GM18505 (cell line): ENCODE results near the gene BSND.
"Not testable (repeated sequence)": the region's sequence is repeated elsewhere in the genome, so short reads cannot be mapped to it uniquely, and the experiment has no call there.

Source experiments
- ATAC-seq: cut with Tn5 transposase; IDR thresholded peaks from one replicate; pipeline ENCODE4 v1.9.1; 2021; ENCODE audit not compliant: unreplicated experiment
- POLR2A ChIP-seq: IDR thresholded peaks from 4 replicates; pipeline ENCODE4 v1.6.1; 2011; ENCODE audit warnings: borderline replicate concordance; ENCODE audit not compliant: insufficient read depth, insufficient read length; ENCODE audit errors: extremely low read depth

BSND gene

DNA sequence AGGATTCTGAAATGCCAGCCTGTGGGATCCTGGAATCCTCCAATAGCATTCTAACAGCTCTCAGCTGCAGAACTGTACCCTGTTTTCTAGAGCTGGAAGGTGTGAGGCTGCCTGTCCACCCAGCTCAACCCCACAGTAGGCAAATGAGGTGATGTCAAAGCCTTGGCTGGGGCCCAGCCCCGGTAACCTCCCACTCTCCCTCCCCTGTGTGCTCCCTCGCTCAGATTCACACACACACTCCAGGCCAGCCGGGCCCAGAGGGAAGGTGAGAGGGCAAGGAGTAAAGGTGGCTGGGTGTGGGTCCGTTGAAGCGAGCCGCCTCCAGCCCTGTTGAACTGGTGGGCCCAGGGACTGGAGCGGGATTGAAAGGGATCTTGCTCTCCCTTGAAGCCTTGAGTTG lies at the start of gene BSND:
BSND (plus strand) TSS at position 257 of the 400 bp plus-strand sequence. CDS start 254 bp downstream, outside the sequence.
- TF ChIP-seq POLR2A, result no peak
- no peak for ATAC-seq

DNA sequence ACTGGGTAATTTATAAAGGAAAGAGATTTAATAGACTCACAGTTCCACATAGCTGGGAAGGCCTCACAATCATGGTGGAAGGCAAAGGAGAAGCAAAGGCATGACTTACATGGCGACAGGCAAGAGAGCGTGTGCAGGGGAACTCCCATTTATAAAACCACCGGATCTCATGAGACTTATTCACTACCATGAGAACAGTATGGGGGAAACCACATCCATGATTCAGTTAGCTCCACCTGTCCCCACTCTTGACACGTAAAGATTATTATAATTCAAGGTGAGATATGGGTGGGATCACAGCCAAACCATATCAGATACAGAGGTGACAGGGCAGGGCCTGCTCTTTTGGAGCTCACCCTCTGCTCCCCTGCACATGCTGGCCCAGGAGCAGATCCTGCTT lies 49.7 kb upstream of the BSND start:
- TF ChIP-seq POLR2A, result no peak
- no peak for ATAC-seq

DNA sequence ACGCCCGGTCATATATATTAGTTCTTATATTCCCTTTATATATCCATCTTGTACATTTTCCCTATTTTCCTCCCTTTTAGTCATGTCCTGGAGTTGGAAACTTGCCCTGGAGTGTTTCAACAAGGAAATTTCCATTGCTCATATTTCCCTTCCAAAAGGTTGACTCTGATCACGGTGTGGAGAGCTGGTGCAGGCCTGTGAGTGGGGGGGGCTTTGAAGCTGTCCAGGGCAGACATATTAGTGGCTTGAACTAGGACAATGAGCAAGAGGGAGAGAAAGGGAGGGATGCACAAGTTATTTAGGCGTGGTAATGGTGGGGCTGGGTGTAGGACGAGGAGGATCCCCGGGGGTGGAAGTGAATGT lies 48.7 kb upstream of the BSND start:
- ATAC-seq, result no peak
- no peak for TF ChIP-seq POLR2A

DNA sequence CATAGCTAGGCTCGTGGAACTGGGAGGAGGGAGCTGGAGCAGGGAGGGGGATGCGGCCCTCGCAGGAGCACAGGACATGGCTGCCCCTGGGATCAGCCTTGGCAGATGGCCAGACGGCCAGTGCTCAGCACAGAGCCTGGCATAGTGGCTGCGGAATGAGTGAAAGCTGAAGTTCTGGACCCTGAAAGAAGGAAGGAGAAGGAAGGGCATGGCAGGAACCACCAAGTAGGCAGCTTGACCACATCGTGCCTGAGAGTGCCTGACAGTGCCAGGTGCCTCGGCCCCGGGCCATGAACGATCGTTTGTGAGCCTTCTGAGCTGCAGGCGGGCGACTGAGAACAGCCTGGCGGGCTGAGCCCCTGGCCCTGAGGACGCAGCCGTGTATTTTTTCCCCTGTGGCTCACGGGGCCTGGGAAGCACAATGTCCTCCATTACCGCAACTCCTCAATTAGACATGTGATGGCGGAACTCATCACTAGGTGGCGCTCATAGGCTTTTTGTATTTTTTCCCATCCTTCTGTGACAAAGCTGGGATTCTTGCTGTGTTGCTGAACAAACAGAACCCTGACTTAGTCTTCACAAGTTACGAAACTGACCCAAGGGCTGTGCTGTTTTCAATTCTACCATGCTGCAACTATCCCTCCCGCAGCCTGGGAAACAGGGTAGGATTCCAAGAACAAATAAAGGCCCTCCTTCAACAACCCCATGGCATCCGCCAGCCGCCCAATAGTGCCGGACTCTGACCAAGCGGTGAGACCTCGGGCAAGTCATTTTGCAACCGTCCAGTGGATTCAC lies 48.2 kb upstream of the BSND start:
- ATAC-seq, result no peak
- no peak for TF ChIP-seq POLR2A

DNA sequence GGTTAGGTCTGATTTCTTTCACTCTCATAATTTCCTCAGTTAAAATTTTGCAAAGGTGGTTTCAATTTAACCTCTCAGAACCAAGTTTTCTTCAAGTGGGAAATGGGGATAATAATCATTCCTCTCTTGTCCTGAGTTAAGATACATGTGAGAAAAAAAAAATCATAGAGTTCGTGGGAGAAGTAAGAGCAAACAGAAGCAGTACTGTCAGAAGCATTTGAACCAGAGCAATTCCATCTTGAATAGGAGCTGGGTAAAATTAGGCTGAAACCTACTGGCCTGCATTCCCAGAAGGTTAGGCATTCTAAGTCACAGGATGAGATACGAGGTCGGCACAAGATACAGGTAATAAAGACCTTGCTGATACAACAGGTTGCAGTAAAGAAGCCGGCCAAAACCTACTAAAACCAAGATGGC lies 46.9 kb upstream of the BSND start:
- no peak for ATAC-seq
- no peak for TF ChIP-seq POLR2A

DNA sequence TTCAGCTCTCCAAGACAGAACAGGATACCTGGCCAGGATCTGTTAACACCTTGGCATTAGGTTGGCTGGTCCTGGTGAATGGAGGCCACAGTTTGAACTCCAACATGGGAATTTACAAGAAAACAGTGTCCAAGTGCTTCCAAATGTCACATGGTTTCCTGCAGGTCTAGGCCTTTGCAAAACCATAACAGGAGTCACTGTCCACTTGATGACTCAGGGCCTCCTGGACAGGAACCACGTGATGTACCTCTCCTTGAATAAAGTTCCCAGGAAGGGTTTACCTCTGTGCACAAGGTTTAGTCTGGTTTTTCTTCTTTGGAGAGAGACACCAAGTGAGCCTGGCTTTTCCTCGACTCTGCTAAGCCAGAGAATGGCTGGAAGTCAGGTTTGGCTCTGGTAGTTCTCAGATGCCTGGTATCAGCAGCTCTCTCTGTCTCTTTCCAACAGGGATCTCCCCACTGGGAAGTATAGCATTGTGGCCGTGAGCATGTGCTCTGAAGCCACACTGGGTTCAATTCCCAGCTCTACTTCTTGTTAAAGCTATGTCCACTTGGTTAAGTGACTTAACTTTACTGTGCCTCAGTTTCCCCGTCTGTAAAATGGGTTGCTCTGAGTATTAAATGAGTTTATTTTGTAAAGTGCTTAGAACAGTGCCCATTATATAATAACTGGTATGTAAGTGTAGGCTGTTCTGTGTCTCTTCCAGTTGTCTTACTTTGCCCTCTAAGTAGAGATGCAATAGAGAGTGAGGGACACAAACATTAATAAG lies 45.6 kb upstream of the BSND start:
- TF ChIP-seq POLR2A, result no peak
- ATAC-seq, result no peak

DNA sequence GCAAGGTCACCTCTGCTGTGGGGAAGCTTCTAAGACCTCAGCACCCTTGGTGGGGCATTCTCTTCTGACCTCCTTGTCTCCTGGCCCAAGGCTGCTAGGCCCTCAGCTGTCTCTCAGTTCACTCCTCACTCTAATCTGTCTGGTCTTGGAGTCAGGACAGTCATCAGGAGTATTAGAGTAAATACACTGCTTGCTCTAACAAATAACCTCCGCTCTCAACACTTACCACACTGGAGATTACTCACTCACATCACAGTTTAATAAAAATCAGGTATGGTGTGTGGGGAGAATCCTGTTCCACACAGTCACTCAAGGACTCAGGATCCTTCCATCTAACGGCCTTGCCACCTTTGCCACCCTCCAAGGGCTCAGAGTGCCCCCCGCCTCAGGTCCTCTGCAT lies 44.9 kb upstream of the BSND start:
- no peak for ATAC-seq

DNA sequence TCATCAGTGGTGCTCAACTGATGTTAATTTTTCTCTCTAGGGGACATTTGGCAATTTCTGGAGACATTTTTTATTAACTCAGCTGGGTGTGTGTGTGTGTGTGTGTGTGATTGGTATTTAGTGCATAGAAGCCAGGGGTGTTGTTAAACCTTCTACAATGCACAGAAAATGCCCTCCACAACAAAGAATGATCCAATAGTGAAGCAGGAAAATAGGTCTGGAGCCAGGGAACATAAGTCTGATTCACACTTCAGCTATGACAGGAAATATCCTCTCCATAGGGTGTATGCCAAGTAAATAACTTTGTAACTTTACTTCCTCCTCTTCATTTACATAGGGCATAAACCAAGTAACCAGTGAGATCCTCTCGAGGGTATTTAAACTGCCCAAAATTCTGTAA lies 43.4 kb upstream of the BSND start:
- TF ChIP-seq POLR2A, result no peak
- ATAC-seq, result no peak

More for the DNA sequence above, 44.9 kb upstream of the BSND start:
- TF ChIP-seq POLR2A, result no peak

DNA sequence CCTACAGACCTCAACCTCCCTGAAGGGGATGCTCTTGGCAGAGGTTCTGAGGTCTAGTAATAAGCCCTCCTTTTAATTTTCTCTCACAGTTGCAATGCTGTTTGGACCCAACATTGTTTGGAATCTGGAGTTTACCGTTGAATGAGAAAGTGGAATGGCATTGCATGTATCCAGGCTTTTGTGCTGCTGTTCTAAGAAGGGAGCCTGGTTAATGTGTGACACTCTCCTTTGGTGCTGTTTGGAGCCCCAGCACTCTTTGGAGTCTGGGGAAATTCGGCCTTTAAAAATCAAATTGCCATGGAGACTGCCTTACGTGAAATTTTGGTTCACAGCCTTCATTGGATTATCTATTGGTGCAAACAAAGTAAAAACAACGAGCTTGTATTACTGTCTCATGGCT lies 42.0 kb upstream of the BSND start:
- ATAC-seq, result no peak
- no peak for TF ChIP-seq POLR2A

DNA sequence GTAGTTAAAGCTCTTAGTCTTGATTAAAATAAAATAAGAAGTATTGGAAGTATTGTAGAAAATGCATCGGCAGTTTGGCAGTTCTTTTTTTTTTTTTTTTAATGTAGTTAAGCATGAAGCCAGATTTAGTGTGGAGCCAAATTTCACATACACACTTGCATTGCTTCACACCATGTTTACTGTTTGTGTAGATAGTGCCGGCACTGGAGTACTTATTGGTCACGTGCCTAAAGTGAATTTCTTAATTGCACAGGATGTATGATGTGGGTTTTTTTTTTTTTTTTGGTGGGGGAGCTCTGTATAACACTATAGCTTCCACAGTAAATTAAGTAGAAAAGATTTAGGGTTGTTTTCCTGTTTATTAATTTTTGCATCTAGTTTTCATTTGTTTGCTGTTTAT lies 39.5 kb upstream of the BSND start:
- no peak for ATAC-seq
- TF ChIP-seq POLR2A, result no peak

DNA sequence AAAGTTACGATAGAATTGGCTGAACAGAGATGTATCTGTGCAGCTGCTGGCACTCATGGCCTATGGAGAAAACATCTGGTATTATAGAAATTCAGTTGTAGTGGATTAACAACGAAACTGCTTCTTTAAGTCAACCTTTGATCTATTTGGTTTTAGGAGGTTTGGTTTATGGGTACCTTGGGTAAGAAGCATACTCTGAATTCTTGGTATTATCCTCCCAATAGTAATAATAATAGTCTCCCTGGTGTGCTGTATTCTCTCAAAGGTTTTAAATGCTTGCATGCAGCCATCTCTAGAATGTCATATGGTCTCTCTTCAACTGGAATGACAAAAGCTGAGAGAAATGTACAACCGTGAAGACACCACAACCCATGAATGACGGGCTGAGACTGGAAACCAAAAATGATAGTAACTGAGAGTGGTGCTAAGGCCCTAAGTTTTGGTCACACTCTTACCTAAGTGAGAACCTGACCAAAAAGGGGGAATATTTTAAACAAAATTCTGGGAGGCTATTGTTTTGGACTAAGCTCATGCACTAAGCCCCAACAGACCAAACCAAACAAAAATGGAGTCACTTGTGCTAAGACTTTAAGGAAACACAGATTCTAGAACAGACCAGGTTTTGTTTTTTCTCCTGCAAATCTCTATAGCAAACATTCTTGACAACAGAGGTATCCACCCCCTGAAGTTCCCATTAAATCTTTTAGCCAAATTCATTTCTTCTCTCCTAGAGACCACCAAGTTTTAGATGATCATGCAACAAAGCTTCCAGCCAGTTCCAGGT lies 35.9 kb upstream of the BSND start:
- ATAC-seq, result no peak
- TF ChIP-seq POLR2A, result no peak

DNA sequence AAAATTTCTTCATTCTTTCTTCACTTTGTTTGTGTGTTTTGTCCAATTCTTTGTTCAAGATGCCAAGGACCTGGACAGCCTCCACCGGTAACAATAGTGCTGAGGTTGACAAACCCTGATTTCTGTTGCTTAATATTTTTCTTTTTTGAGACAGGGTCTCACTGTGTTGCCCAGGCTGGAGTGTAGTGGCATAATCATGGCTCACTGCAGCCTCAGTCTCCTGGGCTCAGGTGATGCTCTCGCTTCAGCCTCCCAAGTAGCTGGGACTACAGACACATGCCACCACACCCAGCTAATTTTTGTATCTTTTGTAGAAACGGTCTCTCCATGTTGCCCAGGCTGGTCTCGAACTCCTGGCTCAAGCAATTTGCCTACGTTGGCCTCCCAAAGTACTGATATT lies 34.9 kb upstream of the BSND start:
- ATAC-seq, result not testable (repeated sequence)

DNA sequence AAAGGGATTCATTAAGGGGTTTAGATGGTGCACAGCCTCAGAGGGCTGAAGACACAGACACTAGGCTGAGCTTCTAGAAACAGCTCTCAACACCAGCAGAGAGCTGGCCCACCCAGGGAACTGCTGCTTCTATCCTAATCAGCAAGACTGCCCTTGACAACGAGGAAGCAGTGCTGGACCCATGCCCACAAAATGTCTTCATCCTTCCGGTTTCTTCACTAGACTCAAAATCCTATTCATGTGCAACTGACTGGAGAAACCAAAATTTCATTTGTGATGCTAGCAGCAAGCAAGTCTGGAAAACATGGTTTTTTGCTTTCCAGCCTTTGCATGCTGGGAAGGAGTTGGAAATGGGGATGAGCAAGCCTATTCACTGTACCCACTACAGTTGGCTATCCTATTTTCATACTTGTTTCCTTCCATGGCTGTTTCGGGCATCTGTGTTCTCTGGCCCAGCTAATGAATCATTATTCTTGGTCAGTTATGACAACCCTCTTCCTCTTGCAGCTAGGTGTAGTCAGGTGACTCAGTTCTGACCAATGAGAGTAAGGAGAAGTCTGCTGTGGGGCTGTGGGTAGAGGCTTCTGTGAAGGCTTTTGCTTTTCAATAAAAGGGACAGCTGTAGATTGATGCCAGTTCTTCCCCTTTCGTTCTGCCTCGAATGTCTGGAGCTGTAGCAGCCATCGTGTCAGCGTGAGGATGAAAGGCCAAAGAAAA lies 33.0 kb upstream of the BSND start:
- ATAC-seq, result peak; percentile 92
- TF ChIP-seq POLR2A, result peak; percentile 28
